Tibial nerve (tissue), 4 donors: ENCODE measurements around the gene METTL18. TPM values are rescaled to one million over a fixed set of nuclear protein-coding genes. Genes with fewer than 3 reads are reported as not detected.

Experiments used
- DNase-seq, 2 donors: peaks; one replicate each; pipeline ENCODE4 v3.0.0-alpha.2; 2019; ENCODE audit warnings: low spot score in 2 of 2
- H3K27ac ChIP-seq, 4 donors: fragments of 200-600 bp; sonication (generic) in 3 of 4; one replicate each; pipeline ENCODE4 v1.5.1; 2017 to 2019; ENCODE audit warnings: mild to moderate bottlenecking in 1 of 4
- H3K27me3 ChIP-seq, 2 donors: fragments of 200-600 bp; sonication (generic) in 1 of 2; one replicate each; pipeline versions ENCODE4 v1.5.1 to v1.6.0; 2017 to 2019
- H3K36me3 ChIP-seq, 3 donors: fragments of 200-600 bp; sonication (generic); one replicate each; pipeline ENCODE4 v1.5.1; 2018 to 2019
- H3K4me1 ChIP-seq, 4 donors: fragments of 200-600 bp; sonication (generic) in 3 of 4; one replicate each; pipeline ENCODE4 v1.5.1; 2017 to 2019
- H3K4me3 ChIP-seq, 4 donors: fragments of 200-600 bp; sonication (generic) in 3 of 4; one replicate each; pipeline ENCODE4 v1.5.1; 2017 to 2019; ENCODE audit warnings: mild to moderate bottlenecking in 1 of 4, moderate library complexity in 1 of 4
- H3K9me3 ChIP-seq, 4 donors: fragments of 200-600 bp; sonication (generic) in 3 of 4; one replicate each; pipeline ENCODE4 v1.5.1; 2017 to 2019
- CTCF ChIP-seq, 5 experiments: fragments of 200-600 bp in 3 of 5; fragments of 450-650 bp in 2 of 5; sonication (generic) in 3 of 5; IDR thresholded peaks; one replicate each; pipeline ENCODE4 v1.5.1; 2016 to 2019; ENCODE audit warnings: antibody characterized with exemption in 5 of 5, mild to moderate bottlenecking in 3 of 5, moderate library complexity in 2 of 5
- EP300 ChIP-seq, 2 donors: sonication (generic); formaldehyde crosslinking; IDR thresholded peaks; one replicate each; pipeline ENCODE4 v1.6.1; 2017; ENCODE audit warnings: antibody characterized with exemption in 2 of 2, mild to moderate bottlenecking in 1 of 2
- POLR2A ChIP-seq, 2 donors: fragments of 450-650 bp; IDR thresholded peaks; one replicate each; pipeline ENCODE4 v1.6.1; 2017; ENCODE audit warnings: antibody characterized with exemption in 2 of 2, mild to moderate bottlenecking in 2 of 2, moderate library complexity in 2 of 2
- WGBS, 2 donors: methylation state at CpG; one replicate each; pipeline ENCODE4 v1.1.5; 2018; 5-methylcytosine and 5-hydroxymethylcytosine counted together
- total RNA-seq, 4 donors: library from RNA; depleted of rRNA; stranded (reverse); fragments of >200 nt; gene quantifications; one replicate each; pipeline ENCODE4 v1.1.0, GENCODE V29; 2016

Gene METTL18
- total RNA-seq, 4 donors from 2014 or later = 4.2 to 9.0 (median 6.0) TPM

- Histone ChIP-seq H3K4me3 (no peak overlapping the region), H3K27me3 (no peaks in the 10 kb centered on the region), H3K36me3 (peaks cover 0 to 2% (median 0%) of the 10 kb centered on the region in 3 donors), H3K27ac (no peak overlapping the region), H3K4me1 (peaks cover 0 to 21% (median 2%) of the 10 kb centered on the region in 4 donors), H3K9me3 (no peaks in the 10 kb centered on the region)
- no peak for DNase-seq
- no peak for TF ChIP-seq EP300 (IDR thresholded peaks at IDR 0.05)
- WGBS, 2 donors = 12 to 22% methylated on average over 4 of the region's 4 CpGs
Observed at GRCh38 chr1:169779970-169780369, 14.7 kb downstream of the METTL18 start.

GRCh38 chr1:169779150-169779549 is 15.6 kb downstream of the METTL18 start:
- TF ChIP-seq EP300 (IDR thresholded peaks at IDR 0.05) (no peak), POLR2A (IDR thresholded peaks at IDR 0.05) (no peak), CTCF (IDR thresholded peaks at IDR 0.05) (no peak)
- no peak for DNase-seq
- Histone ChIP-seq H3K4me1 (peaks cover 0 to 21% (median 2%) of the 10 kb centered on the region in 4 donors), H3K4me3 (no peak overlapping the region), H3K36me3 (no peaks in the 10 kb centered on the region), H3K9me3 (no peaks in the 10 kb centered on the region), H3K27me3 (no peaks in the 10 kb centered on the region), H3K27ac (no peak overlapping the region)

- Histone ChIP-seq H3K9me3 (no peaks in the 10 kb centered on the region), H3K4me1 (peaks cover 0 to 19% (median 2%) of the 10 kb centered on the region in 4 donors), H3K27me3 (no peaks in the 10 kb centered on the region), H3K27ac (no peak overlapping the region), H3K4me3 (no peak overlapping the region), H3K36me3 (no peaks in the 10 kb centered on the region)
- TF ChIP-seq POLR2A (IDR thresholded peaks at IDR 0.05) (no peak), EP300 (IDR thresholded peaks at IDR 0.05) (no peak), CTCF (IDR thresholded peaks at IDR 0.05) (no peak)
- no peak for DNase-seq
- 70 to 79% methylated on average over 3 of the region's 3 CpGs for WGBS, 2 donors
Observed at GRCh38 chr1:169776440-169776839, 18.3 kb downstream of the METTL18 start.

- H3K4me1 ChIP-seq = no peaks in the 10 kb centered on the region
- DNase-seq = no peak
- no peaks in the 10 kb centered on the region for H3K27me3 ChIP-seq
- TF ChIP-seq POLR2A (IDR thresholded peaks at IDR 0.05) = no peak
- TF ChIP-seq EP300 (IDR thresholded peaks at IDR 0.05) = no peak
- no peak overlapping the region for H3K27ac ChIP-seq
- 89 to 91% methylated on average over 2 of the region's 2 CpGs for WGBS, 2 donors
- no peaks in the 10 kb centered on the region for H3K9me3 ChIP-seq
- no peak overlapping the region for H3K4me3 ChIP-seq
- no peaks in the 10 kb centered on the region for H3K36me3 ChIP-seq
Observed at GRCh38 chr1:169768161-169768560, 26.5 kb downstream of the METTL18 start.

- DNase-seq = no peak
- WGBS, 2 donors = 72 to 76% methylated on average over 7 of the region's 7 CpGs
- Histone ChIP-seq H3K36me3 (no peaks in the 10 kb centered on the region), H3K9me3 (peaks cover 0 to 2% (median 0%) of the 10 kb centered on the region in 4 donors), H3K27me3 (no peaks in the 10 kb centered on the region), H3K4me1 (no peaks in the 10 kb centered on the region), H3K4me3 (no peak overlapping the region), H3K27ac (no peak overlapping the region)
- no peak for TF ChIP-seq POLR2A (IDR thresholded peaks at IDR 0.05)
- TF ChIP-seq EP300 (IDR thresholded peaks at IDR 0.05) = no peak
- no peak for TF ChIP-seq CTCF (IDR thresholded peaks at IDR 0.05)
Observed at GRCh38 chr1:169765580-169766331, 29.0 kb downstream of the METTL18 start.

GRCh38 chr1:169764919-169765318 is 29.8 kb downstream of the METTL18 start:
- Histone ChIP-seq H3K36me3 (no peaks in the 10 kb centered on the region), H3K4me3 (no peak overlapping the region), H3K27ac (no peak overlapping the region), H3K9me3 (peaks cover 0 to 4% (median 0%) of the 10 kb centered on the region in 4 donors), H3K27me3 (no peaks in the 10 kb centered on the region), H3K4me1 (no peaks in the 10 kb centered on the region)
- no peak for TF ChIP-seq CTCF (IDR thresholded peaks at IDR 0.05)
- TF ChIP-seq EP300 (IDR thresholded peaks at IDR 0.05) = no peak
- TF ChIP-seq POLR2A (IDR thresholded peaks at IDR 0.05) = no peak
- 26 to 36% methylated on average over 1 of the region's 1 CpG for WGBS, 2 donors
- DNase-seq = no peak
